Measurements from ENCODE around the gene KHNYN.
"Not testable (repeated sequence)": the region's sequence is repeated elsewhere in the genome, so short reads cannot be mapped to it uniquely, and the experiment has no call there.

The KHNYN gene

GRCh38 chr14:24475261-24475660 lies 45.5 kb downstream of the KHNYN start:
- DNase-seq (ENCODE audit: low spot score): no peak

GRCh38 chr14:24479999-24480398 lies 50.2 kb downstream of the KHNYN start:
- DNase-seq (ENCODE audit: low spot score): not testable (repeated sequence)

DNA sequence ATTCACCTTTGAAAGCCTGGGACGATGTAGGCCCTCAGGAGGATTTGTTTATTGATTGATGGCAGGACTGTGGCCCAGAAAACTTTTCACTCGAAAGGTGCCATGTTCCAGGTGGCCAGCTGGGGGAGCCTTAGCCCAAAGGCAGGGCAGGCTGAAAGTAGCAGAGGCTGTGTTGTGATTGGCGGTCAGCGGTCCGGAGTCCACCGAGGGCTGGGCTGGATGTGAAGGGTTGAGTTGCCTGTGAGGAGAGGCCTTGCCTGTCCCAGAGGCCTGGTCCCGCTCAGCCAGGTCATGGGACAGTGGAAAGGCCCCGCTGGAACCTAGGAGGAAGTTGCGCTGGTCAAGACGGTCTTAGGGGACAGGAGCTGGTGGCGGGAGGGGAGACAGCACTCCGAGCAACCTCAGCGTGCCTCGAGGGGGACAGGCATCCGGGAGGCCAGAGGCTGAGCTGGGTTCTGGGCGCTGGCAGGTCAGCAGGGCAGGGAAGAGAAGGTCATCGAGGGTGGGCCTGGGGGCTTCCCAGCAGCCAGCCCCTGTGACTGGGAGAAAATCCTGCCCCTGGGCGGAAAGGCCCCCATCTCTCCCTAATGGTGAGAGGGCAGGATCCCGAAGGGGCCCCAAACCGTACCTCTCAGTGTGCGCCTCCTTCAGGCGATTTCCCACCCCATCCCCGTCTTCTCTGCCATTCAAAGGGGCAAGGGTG lies 52.0 kb downstream of the KHNYN start:
- no peak for DNase-seq (ENCODE audit: low spot score)

- DNase-seq (ENCODE audit: low spot score): not testable (repeated sequence)
These were observed 53.0 kb downstream of the KHNYN start for GRCh38 chr14:24482699-24483303.

GRCh38 chr14:24483604-24484252 lies 54.0 kb downstream of the KHNYN start:
- DNase-seq (ENCODE audit: low spot score): no peak
